ENCODE results near the gene OR2A7. TPM values are rescaled to one million over a fixed set of nuclear protein-coding genes. Genes with fewer than 3 reads are reported as not detected.
"Not testable (repeated sequence)": the region's sequence is repeated elsewhere in the genome, so short reads cannot be mapped to it uniquely, and the experiment has no call there.

OR2A7 gene
- total RNA-seq, 1 donor from 2014 or later: 1.5 TPM

GRCh38 chr7:144255471-144255897, 9.1 kb downstream of the OR2A7 start:
- DNase-seq (ENCODE audit: extremely low read depth, low read depth, low spot score): no peak

- not testable (repeated sequence) for DNase-seq (ENCODE audit: extremely low read depth, low read depth, low spot score)
Observed at GRCh38 chr7:144252307-144252706, 12.3 kb downstream of the OR2A7 start.

GRCh38 chr7:144247674-144248330, 16.8 kb downstream of the OR2A7 start:
- not testable (repeated sequence) for DNase-seq (ENCODE audit: extremely low read depth, low read depth, low spot score)

GRCh38 chr7:144246967-144247366, 17.6 kb downstream of the OR2A7 start:
- DNase-seq (ENCODE audit: extremely low read depth, low read depth, low spot score): not testable (repeated sequence)

- DNase-seq (ENCODE audit: extremely low read depth, low read depth, low spot score): not testable (repeated sequence)
Observed at GRCh38 chr7:144245372-144245771, 19.2 kb downstream of the OR2A7 start.

GRCh38 chr7:144239365-144239764, 25.2 kb downstream of the OR2A7 start, which contains the start of gene OR2A42:
TSS of gene OR2A42 (minus strand) at chr7:144239605. CDS start at chr7:144232843, 6,762 bp downstream.
- DNase-seq (ENCODE audit: extremely low read depth, low read depth, low spot score): not testable (repeated sequence)

GRCh38 chr7:144238530-144239082, 26.0 kb downstream of the OR2A7 start:
- not testable (repeated sequence) for DNase-seq (ENCODE audit: extremely low read depth, low read depth, low spot score)

GRCh38 chr7:144233039-144233438, 31.6 kb downstream of the OR2A7 start:
- DNase-seq (ENCODE audit: extremely low read depth, low read depth, low spot score): not testable (repeated sequence)

GRCh38 chr7:144231027-144231426, 33.6 kb downstream of the OR2A7 start:
- DNase-seq (ENCODE audit: extremely low read depth, low read depth, low spot score): not testable (repeated sequence)

GRCh38 chr7:144228810-144229209, 35.8 kb downstream of the OR2A7 start:
- DNase-seq (ENCODE audit: extremely low read depth, low read depth, low spot score): not testable (repeated sequence)

- not testable (repeated sequence) for DNase-seq (ENCODE audit: extremely low read depth, low read depth, low spot score)
Observed at GRCh38 chr7:144226866-144227265, 37.7 kb downstream of the OR2A7 start.

GRCh38 chr7:144223675-144224074, 40.9 kb downstream of the OR2A7 start:
- DNase-seq (ENCODE audit: extremely low read depth, low read depth, low spot score): not testable (repeated sequence)

GRCh38 chr7:144220531-144220930, 44.1 kb downstream of the OR2A7 start:
- not testable (repeated sequence) for DNase-seq (ENCODE audit: extremely low read depth, low read depth, low spot score)

GRCh38 chr7:144219149-144219548, 45.4 kb downstream of the OR2A7 start:
- DNase-seq (ENCODE audit: extremely low read depth, low read depth, low spot score): not testable (repeated sequence)

GRCh38 chr7:144218581-144218980, 46.0 kb downstream of the OR2A7 start:
- DNase-seq (ENCODE audit: extremely low read depth, low read depth, low spot score): not testable (repeated sequence)

- not testable (repeated sequence) for DNase-seq (ENCODE audit: extremely low read depth, low read depth, low spot score)
Observed at GRCh38 chr7:144217200-144217599, 47.4 kb downstream of the OR2A7 start.

Other genes with a start within 250 kb of the OR2A7 start
- not detected in 2 replicates for gene OR2A5, start 215.8 kb downstream of the OR2A7 start, total RNA-seq
- not detected in 2 replicates for gene OR2A25, start 195.0 kb downstream of the OR2A7 start, total RNA-seq
- not detected in 2 replicates for gene OR2A12, start 178.5 kb downstream of the OR2A7 start, total RNA-seq
- gene OR2A2, start 155.2 kb downstream of the OR2A7 start, total RNA-seq: not detected in 2 replicates
- gene OR2A14, start 141.6 kb downstream of the OR2A7 start, total RNA-seq: not detected in 2 replicates
- gene CTAGE4, start 81.3 kb downstream of the OR2A7 start, total RNA-seq: 0.19 TPM in 1 of 2 replicates, not detected in the other
- gene ARHGEF35, start 69.0 kb downstream of the OR2A7 start, total RNA-seq: 0.73 TPM in 1 of 2 replicates, not detected in the other
- gene OR2A42, start 25.2 kb downstream of the OR2A7 start, total RNA-seq: not detected in 2 replicates
- gene CTAGE8, start 4.5 kb upstream of the OR2A7 start, total RNA-seq: not detected in 2 replicates
- gene OR2A1, start 47.6 kb upstream of the OR2A7 start, total RNA-seq: not detected in 2 replicates
- 1.6 and 2.9 TPM in 2 replicates for gene ARHGEF5, start 90.6 kb upstream of the OR2A7 start, total RNA-seq
- not detected in 2 replicates for gene NOBOX, start 138.9 kb upstream of the OR2A7 start, total RNA-seq